Type B pancreatic cell (in vitro differentiated cells): ENCODE data around the gene TMEM101. TPM values are rescaled to one million over a fixed set of nuclear protein-coding genes. Genes with fewer than 3 reads are reported as not detected.
"Not testable (repeated sequence)": the region's sequence is repeated elsewhere in the genome, so short reads cannot be mapped to it uniquely, and the experiment has no call there.

Experiments
- DNase-seq: peaks from one replicate; pipeline ENCODE4 v3.0.0; 2021; ENCODE audit warnings: mixed read lengths; ENCODE audit not compliant: unreplicated experiment; ENCODE audit errors: extremely low spot score
- H3K27ac Mint-ChIP-seq: 2 replicates; pipeline ENCODE4 v1.8.0; 2021; ENCODE audit warnings: mild to moderate bottlenecking, mixed read lengths
- H3K27me3 Mint-ChIP-seq: 2 replicates; pipeline ENCODE4 v1.8.0; 2021; ENCODE audit warnings: mixed read lengths
- H3K36me3 Mint-ChIP-seq: 2 replicates; pipeline ENCODE4 v1.8.0; 2021; ENCODE audit warnings: mixed read lengths
- H3K4me1 Mint-ChIP-seq: one replicate; pipeline ENCODE4 v1.8.0; 2021; ENCODE audit warnings: mixed read lengths; ENCODE audit not compliant: unreplicated experiment
- H3K4me3 Mint-ChIP-seq: 2 replicates; pipeline ENCODE4 v1.8.0; 2021; ENCODE audit warnings: mild to moderate bottlenecking, mixed read lengths
- H3K9me3 Mint-ChIP-seq: 2 replicates; pipeline ENCODE4 v1.8.0; 2021; ENCODE audit warnings: mixed read lengths
- CTCF ChIP-seq: fragments of 200-600 bp; sonication (generic); conservative IDR thresholded peaks from 2 replicates; pipeline ENCODE4 v1.5.0; 2021; ENCODE audit warnings: antibody characterized with exemption, mild to moderate bottlenecking
- total RNA-seq: library from RNA; stranded (reverse); gene quantifications from 2 replicates; pipeline ENCODE4 v1.2.1, GENCODE V29; 2021; ENCODE audit warnings: low replicate concordance

The TMEM101 gene
- total RNA-seq, 1 donor from 2014 or later, result 33.8 TPM

GRCh38 chr17:44030482-44030881 lies 15.7 kb upstream of the TMEM101 start:
- DNase-seq, result no peak
- Mint-ChIP-seq H3K27ac (no peak overlapping the region), H3K4me1 (no peaks in the 10 kb centered on the region), H3K9me3 (no peaks in the 10 kb centered on the region), H3K27me3 (no peaks in the 10 kb centered on the region), H3K36me3 (peaks cover 14% of the 10 kb centered on the region), H3K4me3 (no peak overlapping the region)
- no peak for TF ChIP-seq CTCF

- H3K4me3 Mint-ChIP-seq, result no peak overlapping the region
- DNase-seq, result no peak
- peaks cover 3% of the 10 kb centered on the region for H3K4me1 Mint-ChIP-seq
- H3K27ac Mint-ChIP-seq, result no peak overlapping the region
- peaks cover 14% of the 10 kb centered on the region for H3K36me3 Mint-ChIP-seq
- no peak for TF ChIP-seq CTCF
- no peaks in the 10 kb centered on the region for H3K9me3 Mint-ChIP-seq
- H3K27me3 Mint-ChIP-seq, result no peaks in the 10 kb centered on the region
Observed at GRCh38 chr17:44029736-44030135, 15.0 kb upstream of the TMEM101 start.

- no peak for TF ChIP-seq CTCF
- H3K27ac Mint-ChIP-seq, result no peak overlapping the region
- no peak overlapping the region for H3K4me3 Mint-ChIP-seq
- peaks cover 4% of the 10 kb centered on the region for H3K4me1 Mint-ChIP-seq
- no peaks in the 10 kb centered on the region for H3K36me3 Mint-ChIP-seq
- H3K27me3 Mint-ChIP-seq, result no peaks in the 10 kb centered on the region
- DNase-seq, result no peak
- no peaks in the 10 kb centered on the region for H3K9me3 Mint-ChIP-seq
Observed at GRCh38 chr17:44024853-44025252, 10.1 kb upstream of the TMEM101 start.

GRCh38 chr17:44024271-44024663 lies 9.5 kb upstream of the TMEM101 start:
- Mint-ChIP-seq H3K4me1 (peaks cover 4% of the 10 kb centered on the region), H3K36me3 (peaks cover 4% of the 10 kb centered on the region), H3K27me3 (no peaks in the 10 kb centered on the region), H3K9me3 (no peaks in the 10 kb centered on the region), H3K27ac (no peak overlapping the region), H3K4me3 (no peak overlapping the region)
- no peak for TF ChIP-seq CTCF
- DNase-seq, result no peak

GRCh38 chr17:44023545-44024270 lies 8.9 kb upstream of the TMEM101 start:
- no peak overlapping the region for H3K4me3 Mint-ChIP-seq
- no peak for DNase-seq
- TF ChIP-seq CTCF, result no peak
- H3K27ac Mint-ChIP-seq, result no peak overlapping the region
- peaks cover 4% of the 10 kb centered on the region for H3K36me3 Mint-ChIP-seq
- H3K27me3 Mint-ChIP-seq, result no peaks in the 10 kb centered on the region
- no peaks in the 10 kb centered on the region for H3K9me3 Mint-ChIP-seq
- peaks cover 4% of the 10 kb centered on the region for H3K4me1 Mint-ChIP-seq

- no peaks in the 10 kb centered on the region for H3K9me3 Mint-ChIP-seq
- peaks cover 4% of the 10 kb centered on the region for H3K36me3 Mint-ChIP-seq
- DNase-seq, result no peak
- H3K27me3 Mint-ChIP-seq, result no peaks in the 10 kb centered on the region
- H3K27ac Mint-ChIP-seq, result no peak overlapping the region
- no peak for TF ChIP-seq CTCF
- H3K4me1 Mint-ChIP-seq, result peaks cover 4% of the 10 kb centered on the region
- no peak overlapping the region for H3K4me3 Mint-ChIP-seq
Observed at GRCh38 chr17:44022246-44022645, 7.5 kb upstream of the TMEM101 start.

GRCh38 chr17:44021227-44021626 lies 6.5 kb upstream of the TMEM101 start:
- H3K27ac Mint-ChIP-seq, H3K4me1 Mint-ChIP-seq: not testable (repeated sequence)

More at GRCh38 chr17:44021227-44021626, 6.5 kb upstream of the TMEM101 start:
- H3K36me3 Mint-ChIP-seq, H3K9me3 Mint-ChIP-seq, H3K27me3 Mint-ChIP-seq, H3K4me3 Mint-ChIP-seq, DNase-seq: not testable (repeated sequence)
